ENCODE measurements around the gene PHACTR1. TPM values are rescaled to one million over a fixed set of nuclear protein-coding genes. Genes with fewer than 3 reads are reported as not detected.

PHACTR1 gene
- total RNA-seq, 1 experiment from 2014 or later = 0.05 TPM

- DNase-seq (ENCODE audit: low read depth, low spot score) = no peak
- POLR2A ChIA-PET = no interaction called here
- no peak for ATAC-seq
- CTCF ChIA-PET = no interaction called here
- BruUV-seq (replicated peaks) = no TSS peak
- H3K4me1 ChIP-seq (ENCODE audit: control insufficient read depth, insufficient read depth, low read length) = no peaks in the 10 kb centered on the region
- no peaks in the 10 kb centered on the region for H3K9me3 ChIP-seq (ENCODE audit: control insufficient read depth, insufficient read depth, low read depth, low read length)
- H3K36me3 ChIP-seq (ENCODE audit: control insufficient read depth, insufficient read depth, low read length) = no peaks in the 10 kb centered on the region
- peaks cover 4% of the 10 kb centered on the region; the same call in 1 of the 2 replicates for H3K27me3 ChIP-seq (ENCODE audit: control insufficient read depth, insufficient read depth, low read length)
- intact Hi-C loops (cut with micrococcal nuclease; ENCODE audit: unreplicated experiment) (no loop called here), in situ Hi-C loops (cut with HindIII; ENCODE audit: low pct_unique_long_range_greater_than_20kb, low sequenced_read_pairs) (no loop called here)
- H3K27ac ChIP-seq (ENCODE audit: low read length) = no peak overlapping the region
- TF ChIP-seq TCF7L2 (IDR thresholded peaks at IDR 0.05; ENCODE audit: low read depth, low read length) (no peak), POLR2AphosphoS5 (IDR thresholded peaks at IDR 0.05; ENCODE audit: low read depth, low read length) (no peak), CTCF (IDR thresholded peaks at IDR 0.05) (no peak), REST (IDR thresholded peaks at IDR 0.05; ENCODE audit: insufficient read depth in 1 of 2, low read depth in 2 of 2, low read length in 1 of 2) (no peak), SIN3A (IDR thresholded peaks at IDR 0.05; ENCODE audit: borderline replicate concordance, insufficient read depth, low read depth, low read length) (no peak)
- H3K4me3 ChIP-seq (ENCODE audit: low read depth in 2 of 2, low read length in 2 of 2) = no peak overlapping the region
Measured at GRCh38 chr6:12826584-12826983, 110.0 kb downstream of the PHACTR1 start.

- no peak overlapping the region for H3K27ac ChIP-seq (ENCODE audit: low read length)
- no TSS peak for BruUV-seq (replicated peaks)
- no peak for ATAC-seq
- DNase-seq (ENCODE audit: low read depth, low spot score) = no peak
- peaks cover 4% of the 10 kb centered on the region; the same call in 1 of the 2 replicates for H3K27me3 ChIP-seq (ENCODE audit: control insufficient read depth, insufficient read depth, low read length)
- intact Hi-C loops (cut with micrococcal nuclease; ENCODE audit: unreplicated experiment) (no loop called here), in situ Hi-C loops (cut with HindIII; ENCODE audit: low pct_unique_long_range_greater_than_20kb, low sequenced_read_pairs) (no loop called here)
- no peaks in the 10 kb centered on the region for H3K36me3 ChIP-seq (ENCODE audit: control insufficient read depth, insufficient read depth, low read length)
- TF ChIP-seq SIN3A (IDR thresholded peaks at IDR 0.05; ENCODE audit: borderline replicate concordance, insufficient read depth, low read depth, low read length) = no peak
- ChIA-PET POLR2A (no interaction called here), CTCF (no interaction called here)
- H3K4me1 ChIP-seq (ENCODE audit: control insufficient read depth, insufficient read depth, low read length) = no peaks in the 10 kb centered on the region
- H3K4me3 ChIP-seq (ENCODE audit: low read depth in 2 of 2, low read length in 2 of 2) = no peak overlapping the region
- H3K9me3 ChIP-seq (ENCODE audit: control insufficient read depth, insufficient read depth, low read depth, low read length) = no peaks in the 10 kb centered on the region
Measured at GRCh38 chr6:12827921-12828320, 111.4 kb downstream of the PHACTR1 start.

GRCh38 chr6:12832226-12832735, 115.7 kb downstream of the PHACTR1 start:
- CTCF ChIA-PET = no interaction called here
- Histone ChIP-seq H3K4me3 (ENCODE audit: low read depth in 2 of 2, low read length in 2 of 2) (no peak overlapping the region), H3K9me3 (ENCODE audit: control insufficient read depth, insufficient read depth, low read depth, low read length) (peaks cover under 1% of the 10 kb centered on the region; the same call in 1 of the 2 replicates), H3K4me1 (ENCODE audit: control insufficient read depth, insufficient read depth, low read length) (no peaks in the 10 kb centered on the region), H3K27me3 (ENCODE audit: control insufficient read depth, insufficient read depth, low read length) (no peaks in the 10 kb centered on the region), H3K27ac (ENCODE audit: low read length) (no peak overlapping the region), H3K36me3 (ENCODE audit: control insufficient read depth, insufficient read depth, low read length) (no peaks in the 10 kb centered on the region)
- intact Hi-C loops (cut with micrococcal nuclease; ENCODE audit: unreplicated experiment) = no loop called here
- no peak for DNase-seq (ENCODE audit: low read depth, low spot score)
- in situ Hi-C loops (cut with HindIII; ENCODE audit: low pct_unique_long_range_greater_than_20kb, low sequenced_read_pairs) = no loop called here
- POLR2A ChIA-PET = interaction anchor here (0.7 kb wide), 1 partner anchor 729 kb away, joined by 3 read pairs; no protein-coding TSS in a partner anchor
- TF ChIP-seq POLR2AphosphoS5 (IDR thresholded peaks at IDR 0.05; ENCODE audit: low read depth, low read length) (no peak), SIN3A (IDR thresholded peaks at IDR 0.05; ENCODE audit: borderline replicate concordance, insufficient read depth, low read depth, low read length) (no peak), TCF7L2 (IDR thresholded peaks at IDR 0.05; ENCODE audit: low read depth, low read length) (no peak), CTCF (IDR thresholded peaks at IDR 0.05) (no peak), REST (IDR thresholded peaks at IDR 0.05; ENCODE audit: insufficient read depth in 1 of 2, low read depth in 2 of 2, low read length in 1 of 2) (no peak)
- ATAC-seq = no peak
- BruUV-seq (replicated peaks) = no TSS peak
